NCI-H2081 (cell line): Measurements from ENCODE around the gene SHOC1.
"Not testable (repeated sequence)": the region's sequence is repeated elsewhere in the genome, so short reads cannot be mapped to it uniquely, and the experiment has no call there.

Experiments used
- DNase-seq, 2 experiments: peaks; one replicate each; lab custom pipeline; 2025; lab: John Stamatoyannopoulos, UW

Gene SHOC1

GRCh38 chr9:111805262-111805661 is 10.5 kb upstream of the SHOC1 start:
- DNase-seq, result no peak

- no peak for DNase-seq
Observed at GRCh38 chr9:111804636-111805035, 9.9 kb upstream of the SHOC1 start.

- DNase-seq, result no peak
Observed at GRCh38 chr9:111803924-111804323, 9.2 kb upstream of the SHOC1 start.

GRCh38 chr9:111799915-111800526 is 5.3 kb upstream of the SHOC1 start:
- DNase-seq, result no peak

- DNase-seq, result no peak
Observed at GRCh38 chr9:111799506-111799905, 4.8 kb upstream of the SHOC1 start.

- DNase-seq, result no peak
Observed at GRCh38 chr9:111798786-111799185, 4.0 kb upstream of the SHOC1 start.

- no peak for DNase-seq
Observed at GRCh38 chr9:111795557-111795839, 761 bp upstream of the SHOC1 start.

- not testable (repeated sequence) for DNase-seq
Observed at GRCh38 chr9:111791821-111792220, 2.9 kb downstream of the SHOC1 start.

- no peak for DNase-seq
Observed at GRCh38 chr9:111789881-111790280, 4.9 kb downstream of the SHOC1 start.

GRCh38 chr9:111783857-111784256 is 10.9 kb downstream of the SHOC1 start:
- no peak for DNase-seq

- no peak for DNase-seq
Observed at GRCh38 chr9:111783424-111783823, 11.3 kb downstream of the SHOC1 start.

GRCh38 chr9:111766066-111766465 is 28.7 kb downstream of the SHOC1 start:
- no peak for DNase-seq

- DNase-seq, result no peak
Observed at GRCh38 chr9:111762556-111762955, 32.2 kb downstream of the SHOC1 start.

- peak; percentile 63 to 65 for DNase-seq
Observed at GRCh38 chr9:111759762-111760639, 34.7 kb downstream of the SHOC1 start.

- DNase-seq, result no peak
Observed at GRCh38 chr9:111754800-111755199, 39.9 kb downstream of the SHOC1 start.

GRCh38 chr9:111752455-111752854 is 42.3 kb downstream of the SHOC1 start:
- DNase-seq, result no peak
